Thymus (tissue), 11 donors: ENCODE data around the gene GAPVD1. TPM values are rescaled to one million over a fixed set of nuclear protein-coding genes. Genes with fewer than 3 reads are reported as not detected.
"Not testable (repeated sequence)": the region's sequence is repeated elsewhere in the genome, so short reads cannot be mapped to it uniquely, and the experiment has no call there.

ENCODE experiments used
- DNase-seq, 9 donors: peaks; one replicate each; pipeline ENCODE4 v3.0.0-alpha.2; 2013; ENCODE audit warnings: low spot score in 9 of 9, low read depth in 6 of 9, missing footprints in 1 of 9
- H3K27ac ChIP-seq, 2 donors: one replicate each; pipeline ENCODE4 v1.5.1; 2013; ENCODE audit warnings: control low read depth in 1 of 2, low read depth in 1 of 2, low read length in 1 of 2, mild to moderate bottlenecking in 1 of 2, moderate library complexity in 1 of 2
- H3K27me3 ChIP-seq, 2 donors: one replicate each; pipeline ENCODE4 v1.5.1; 2013; ENCODE audit warnings: low read length in 1 of 2; ENCODE audit not compliant: control insufficient read depth in 2 of 2, insufficient read depth in 1 of 2
- H3K36me3 ChIP-seq, 2 donors: one replicate each; pipeline ENCODE4 v1.5.1; 2013; ENCODE audit warnings: low read length in 1 of 2, mild to moderate bottlenecking in 1 of 2, moderate library complexity in 1 of 2; ENCODE audit not compliant: control insufficient read depth in 2 of 2, insufficient read depth in 2 of 2
- H3K4me1 ChIP-seq, 2 donors: one replicate each; pipeline ENCODE4 v1.5.1; 2013; ENCODE audit warnings: low read length in 2 of 2; ENCODE audit not compliant: control insufficient read depth in 2 of 2, insufficient read depth in 2 of 2
- H3K4me3 ChIP-seq, 2 donors: one replicate each; pipeline ENCODE4 v1.5.1; 2013; ENCODE audit warnings: low read length in 2 of 2, control low read depth in 1 of 2, mild to moderate bottlenecking in 1 of 2
- H3K9me3 ChIP-seq, 2 donors: one replicate each; pipeline ENCODE4 v1.5.1; 2013; ENCODE audit warnings: low read length in 1 of 2, mild to moderate bottlenecking in 1 of 2; ENCODE audit not compliant: control insufficient read depth in 2 of 2, insufficient read depth in 1 of 2
- WGBS: extraction: QIAGEN DNeasy Blood & Tissue Kit; methylation state at CpG from one replicate; pipeline ENCODE4 v1.1.7; 2013; 5-methylcytosine and 5-hydroxymethylcytosine counted together
- polyA plus RNA-seq: library from polyadenylated mRNA; stranded (reverse); fragments of 200-250 nt; gene quantifications from one replicate; pipeline ENCODE4 v1.2.3, GENCODE V29; 2013
- total RNA-seq: library from RNA; stranded (reverse); fragments of 120-200 nt; gene quantifications from one replicate; pipeline ENCODE4 v1.2.4, GENCODE V29; 2013
- donor health status: healthy.

Gene GAPVD1
- total and polyA plus RNA-seq, 2 donors, result 12.9 to 23.0 TPM

DNA sequence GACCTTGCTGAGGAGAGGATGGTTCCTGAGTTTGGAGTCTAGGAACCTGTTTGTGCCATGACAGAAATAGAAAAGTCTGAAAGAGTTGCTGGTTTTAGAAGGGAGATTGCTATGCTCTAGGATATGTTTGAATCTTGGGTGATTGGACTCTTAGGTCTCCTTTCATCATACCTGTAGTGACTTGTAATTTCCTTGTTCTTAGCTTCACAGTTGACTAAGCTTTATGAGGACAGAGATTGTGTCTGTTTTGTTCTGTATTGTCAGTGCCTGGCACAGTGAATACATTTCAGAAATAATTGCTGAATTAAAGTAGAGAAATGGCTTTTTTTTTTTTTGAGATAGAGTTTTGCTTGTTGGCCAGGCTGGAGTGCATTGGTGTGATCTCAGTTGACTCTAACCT is 31.5 kb downstream of the GAPVD1 start:
- no peak overlapping the region for H3K27ac ChIP-seq

DNA sequence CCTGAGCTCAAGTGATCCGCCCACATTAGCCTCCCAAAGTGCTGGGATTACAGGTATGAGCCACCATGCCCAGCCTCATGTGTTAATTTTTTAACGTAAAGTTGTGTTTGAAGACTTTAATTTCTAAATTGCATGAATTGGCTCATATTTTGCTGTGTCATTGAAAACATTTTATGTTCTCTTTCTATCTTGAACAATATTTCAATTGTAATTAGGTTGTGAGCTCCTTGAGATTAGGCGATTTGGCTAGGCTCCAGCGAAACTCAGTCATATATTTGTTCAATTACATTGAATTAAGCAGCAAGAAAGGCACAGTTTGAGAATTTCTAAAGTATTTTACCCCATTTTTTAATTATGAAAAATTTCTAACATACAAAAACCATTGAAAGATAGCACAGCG is 34.0 kb downstream of the GAPVD1 start:
- Histone ChIP-seq H3K4me3 (no peak overlapping the region), H3K36me3 (peaks cover 2 to 4% of the 10 kb centered on the region in 2 donors), H3K27ac (no peak overlapping the region), H3K9me3 (no peaks in the 10 kb centered on the region), H3K4me1 (peaks cover 3% of the 10 kb centered on the region in 2 donors), H3K27me3 (no peaks in the 10 kb centered on the region)
- 99% methylated on average over 5 of the region's 5 CpGs for WGBS
- DNase-seq, result no peak

More for the DNA sequence above, 31.5 kb downstream of the GAPVD1 start:
- H3K36me3 ChIP-seq, result peaks cover 0 to 7% of the 10 kb centered on the region in 2 donors
- no peaks in the 10 kb centered on the region for H3K9me3 ChIP-seq
- H3K4me3 ChIP-seq, result no peak overlapping the region
- H3K27me3 ChIP-seq, result no peaks in the 10 kb centered on the region
- H3K4me1 ChIP-seq, result peaks cover 3% of the 10 kb centered on the region in 2 donors
- DNase-seq, result peak in 1 of 9 donors; percentile 10

DNA sequence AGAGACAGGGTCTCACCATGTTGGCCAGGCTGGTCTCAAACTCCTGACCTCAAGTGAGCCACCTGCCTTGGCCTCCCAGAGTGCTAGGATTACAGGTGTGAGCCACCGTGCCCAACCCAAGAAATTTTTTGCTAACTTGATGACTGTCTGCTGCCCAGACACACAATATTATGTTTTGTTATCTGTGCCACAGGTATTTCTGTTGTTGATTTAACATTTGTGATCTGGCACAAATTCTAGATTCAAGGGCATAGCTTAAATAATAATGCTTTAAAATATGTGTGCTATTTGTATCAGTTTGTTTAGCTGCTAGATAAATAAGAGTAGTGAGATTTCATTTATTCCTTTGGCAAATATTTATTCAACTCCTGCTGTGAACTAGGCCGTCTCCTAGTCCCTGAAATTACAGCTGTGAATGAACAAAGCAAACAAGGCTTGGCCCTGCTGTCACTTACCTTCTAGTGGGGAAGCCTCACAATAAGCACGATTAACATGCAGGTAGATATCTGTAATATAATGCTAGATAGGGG is 35.3 kb downstream of the GAPVD1 start:
- H3K27ac ChIP-seq, result no peak overlapping the region
- 92% methylated on average over 3 of the region's 3 CpGs for WGBS
- no peaks in the 10 kb centered on the region for H3K27me3 ChIP-seq
- no peaks in the 10 kb centered on the region for H3K9me3 ChIP-seq
- H3K4me1 ChIP-seq, result no peaks in the 10 kb centered on the region
- peaks cover 4 to 13% of the 10 kb centered on the region in 2 donors for H3K36me3 ChIP-seq
- DNase-seq, result no peak
- H3K4me3 ChIP-seq, result no peak overlapping the region

DNA sequence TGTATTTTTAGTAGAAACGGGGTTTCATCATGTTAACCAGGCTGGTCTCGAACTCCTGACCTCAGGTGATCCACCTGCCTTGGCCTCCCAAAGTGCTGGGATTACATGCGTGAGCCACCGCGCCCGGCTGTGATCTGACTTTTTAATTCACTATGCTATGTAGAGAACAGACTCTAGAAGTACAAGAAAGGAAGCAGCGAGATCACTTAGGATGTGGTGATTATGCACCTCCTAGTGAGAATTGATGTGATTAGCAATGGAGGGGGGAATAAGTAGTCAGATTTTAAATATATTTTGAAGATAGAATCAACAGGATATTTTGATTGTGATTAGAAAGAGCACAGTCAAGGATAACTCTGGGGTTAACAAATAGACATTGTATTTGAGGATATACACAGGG is 36.3 kb downstream of the GAPVD1 start:
- Histone ChIP-seq H3K36me3 (peaks cover 11 to 23% of the 10 kb centered on the region in 2 donors), H3K4me1 (no peaks in the 10 kb centered on the region), H3K27ac (no peak overlapping the region), H3K27me3 (no peaks in the 10 kb centered on the region), H3K4me3 (no peak overlapping the region), H3K9me3 (no peaks in the 10 kb centered on the region)
- WGBS, result 98% methylated on average over 7 of the region's 7 CpGs
- DNase-seq, result no peak

DNA sequence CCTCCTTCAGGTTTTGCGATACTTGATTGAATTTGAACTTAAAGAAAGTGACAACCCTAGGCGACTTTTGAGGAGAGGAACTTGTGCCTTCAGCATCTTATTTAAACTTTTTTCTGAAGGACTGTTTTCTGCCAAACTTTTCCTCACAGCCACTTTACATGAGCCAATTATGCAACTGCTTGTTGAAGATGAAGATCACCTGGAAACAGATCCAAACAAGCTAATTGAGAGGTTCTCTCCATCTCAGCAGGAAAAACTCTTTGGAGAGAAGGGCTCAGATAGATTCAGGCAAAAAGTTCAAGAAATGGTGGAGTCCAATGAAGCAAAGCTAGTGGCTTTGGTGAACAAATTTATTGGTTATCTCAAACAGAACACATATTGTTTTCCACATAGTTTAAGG is 40.6 kb downstream of the GAPVD1 start:
- no peak for DNase-seq
- peaks cover 28 to 43% of the 10 kb centered on the region in 2 donors for H3K36me3 ChIP-seq
- over 99% methylated on average over 2 of the region's 2 CpGs for whole genome bisulfite sequencing
- no peaks in the 10 kb centered on the region for H3K27me3 ChIP-seq
- H3K27ac ChIP-seq, result no peak overlapping the region
- no peaks in the 10 kb centered on the region for H3K9me3 ChIP-seq
- no peak overlapping the region for H3K4me3 ChIP-seq
- no peaks in the 10 kb centered on the region for H3K4me1 ChIP-seq

DNA sequence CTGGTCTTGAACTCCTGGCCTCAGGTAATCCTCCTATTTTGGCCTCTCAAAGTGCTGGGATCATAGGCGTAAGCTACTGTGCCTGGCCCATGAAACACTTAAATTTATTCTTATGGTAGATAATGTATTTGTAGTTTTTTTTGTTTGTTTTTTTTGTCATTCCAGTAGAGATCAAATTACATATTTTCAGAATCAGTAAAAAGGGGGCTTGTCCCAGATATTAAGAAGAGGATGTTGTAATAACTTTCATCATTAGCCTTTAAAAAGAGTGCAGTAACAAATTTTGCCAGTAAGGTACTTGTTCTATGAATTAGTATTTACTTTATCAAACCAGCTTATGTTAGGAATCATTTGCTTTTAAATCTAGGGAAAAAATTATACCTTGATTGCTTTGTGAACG is 42.6 kb downstream of the GAPVD1 start:
- Histone ChIP-seq H3K27ac (no peak overlapping the region), H3K9me3 (no peaks in the 10 kb centered on the region), H3K4me3 (no peak overlapping the region), H3K36me3 (peaks cover 30 to 52% of the 10 kb centered on the region in 2 donors), H3K27me3 (no peaks in the 10 kb centered on the region), H3K4me1 (no peaks in the 10 kb centered on the region)
- 98% methylated on average over 2 of the region's 2 CpGs for WGBS
- DNase-seq, result no peak

DNA sequence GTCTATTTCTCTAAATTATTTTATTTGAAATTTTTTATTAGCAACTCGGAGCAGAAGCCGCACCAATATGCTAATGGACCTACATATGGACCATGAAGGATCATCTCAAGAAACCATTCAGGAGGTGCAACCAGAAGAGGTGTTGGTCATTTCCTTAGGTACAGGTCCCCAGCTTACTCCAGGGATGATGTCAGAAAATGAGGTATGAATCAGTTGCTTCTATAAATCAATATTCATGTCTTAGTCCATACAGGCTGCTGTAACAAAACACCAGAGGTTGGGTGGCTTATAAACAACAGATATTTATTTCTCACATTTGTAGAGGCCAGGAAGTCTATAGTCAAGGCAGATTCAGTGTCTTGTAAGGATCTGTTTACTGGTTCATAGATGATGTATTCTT is 50.8 kb downstream of the GAPVD1 start:
- over 99% methylated on average over 2 of the region's 2 CpGs for WGBS
- DNase-seq, result no peak
- H3K9me3 ChIP-seq, result peaks cover 2 to 6% of the 10 kb centered on the region in 2 donors
- no peak overlapping the region for H3K4me3 ChIP-seq
- H3K27ac ChIP-seq, result no peak overlapping the region
- no peaks in the 10 kb centered on the region for H3K4me1 ChIP-seq
- peaks cover 44 to 52% of the 10 kb centered on the region in 2 donors for H3K36me3 ChIP-seq
- no peaks in the 10 kb centered on the region for H3K27me3 ChIP-seq

DNA sequence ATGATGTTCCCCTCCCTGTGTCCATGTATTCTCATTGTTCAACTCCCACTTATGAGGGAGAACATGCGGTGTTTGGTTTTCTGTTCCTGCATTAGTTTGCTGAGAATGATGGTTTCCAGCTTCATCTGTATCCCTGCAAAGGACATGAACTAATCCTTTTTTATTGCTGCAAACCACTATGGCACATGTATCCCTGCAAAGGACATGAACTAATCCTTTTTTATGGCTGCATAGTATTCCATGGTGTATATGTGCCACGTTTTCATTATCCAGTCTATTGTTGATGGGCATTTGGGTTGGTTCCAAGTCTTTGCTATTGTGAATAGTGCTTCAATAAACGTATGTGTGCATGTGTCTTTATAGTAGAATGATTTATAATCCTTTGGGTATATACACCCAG is 54.7 kb downstream of the GAPVD1 start:
- WGBS, result 96% methylated on average over 3 of the region's 3 CpGs
- H3K4me3 ChIP-seq, H3K27me3 ChIP-seq, H3K27ac ChIP-seq, H3K4me1 ChIP-seq, DNase-seq: not testable (repeated sequence)
- peaks cover 39 to 42% of the 10 kb centered on the region in 2 donors for H3K36me3 ChIP-seq
- H3K9me3 ChIP-seq, result peaks cover 2 to 11% of the 10 kb centered on the region in 2 donors

DNA sequence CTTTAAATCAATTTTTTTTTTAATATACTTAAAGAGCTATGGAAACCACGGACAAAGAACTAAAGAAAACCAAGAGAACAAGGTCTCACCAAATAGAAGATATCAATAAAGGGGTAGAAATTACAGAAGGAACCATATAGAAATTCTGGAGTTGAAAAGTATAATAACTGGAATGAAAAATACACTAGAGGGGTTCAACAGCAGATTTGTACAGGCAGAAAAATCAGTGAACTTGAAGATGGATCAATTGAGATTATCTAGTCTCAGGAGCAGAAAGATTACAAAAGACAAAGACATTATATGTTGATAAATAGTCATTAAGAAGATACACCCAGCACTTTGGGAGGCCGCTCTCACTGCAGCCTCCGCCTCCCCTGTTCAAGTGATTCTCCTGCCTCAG is 56.1 kb downstream of the GAPVD1 start:
- Histone ChIP-seq H3K4me3 (no peak overlapping the region), H3K36me3 (peaks cover 30 to 34% of the 10 kb centered on the region in 2 donors), H3K27me3 (no peaks in the 10 kb centered on the region), H3K27ac (no peak overlapping the region), H3K4me1 (no peaks in the 10 kb centered on the region), H3K9me3 (peaks cover 2 to 11% of the 10 kb centered on the region in 2 donors)
- no peak for DNase-seq
- WGBS, result 98% methylated on average over 3 of the region's 3 CpGs
